ENCODE data around the gene TBX1.

- no peak for TF ChIP-seq GATA3 (IDR thresholded peaks at IDR 0.05; ENCODE audit: low read depth, low read length)
- no peak for TF ChIP-seq GATA2 (IDR thresholded peaks at IDR 0.05; ENCODE audit: low read depth, low read length)
Measured at GRCh38 chr22:19788661-19789225, 28.2 kb downstream of the TBX1 start.
